K562 (cell line): ENCODE data around the gene IL20. TPM values are rescaled to one million over a fixed set of nuclear protein-coding genes. Genes with fewer than 3 reads are reported as not detected.

ENCODE experiments used
- CHD4 ChIP-seq: fragments of 200-600 bp; sonication (generic); IDR thresholded peaks from 3 replicates; pipeline ENCODE4 v1.6.1; 2012; ENCODE audit warnings: low read depth, mild to moderate bottlenecking, mixed read lengths, low read length, inconsistent platforms; ENCODE audit not compliant: insufficient read depth, insufficient replicate concordance, poor library complexity, severe bottlenecking
- CHD7 ChIP-seq: fragments of 200-600 bp; sonication (generic); IDR thresholded peaks from one replicate; pipeline ENCODE4 v1.6.1; 2012; ENCODE audit warnings: mild to moderate bottlenecking, low read depth, low read length, inconsistent platforms
- PPARD ChIP-seq: fragments of 250-450 bp; sonication (Bioruptor Pico); IDR thresholded peaks from 2 replicates; pipeline ENCODE4 v1.8.0; 2022; ENCODE audit warnings: inconsistent platforms, mild to moderate bottlenecking, moderate library complexity
- SOX6 ChIP-seq: fragments of 450-650 bp; IDR thresholded peaks from 2 replicates; pipeline ENCODE4 v1.6.1; 2014; ENCODE audit warnings: mild to moderate bottlenecking
- ZNF395 ChIP-seq: fragments of 200-800 bp; sonication (Bioruptor generic); IDR thresholded peaks from 2 replicates; pipeline ENCODE4 v1.6.1; 2017; ENCODE audit warnings: missing genetic modification characterization, missing compliant biosample characterization
- polyA plus RNA-seq, 8 experiments: library from polyadenylated mRNA; depleted of rRNA in 4 of 8; stranded (reverse) in 5 of 8; unstranded in 3 of 8; fragments of >200 nt; fragmentation: Nextera tagmentation in 2 of 8; fragmentation: Illumina TruSeq in 1 of 8; extraction: Ambion mirVana in 2 of 8; extraction: Trizol in 1 of 8; gene quantifications; 2 replicates each; pipeline versions ENCODE4 v1.2.1 to v1.2.3, GENCODE V29; 2011 to 2014; ENCODE audit warnings: inconsistent platforms in 1 of 8, missing spikeins in 1 of 8
- total RNA-seq, 7 experiments: library from RNA; depleted of rRNA in 6 of 7; stranded (reverse); fragments of >200 nt in 6 of 7; fragmentation: Illumina TruSeq in 2 of 7; extraction: Trizol in 2 of 7; gene quantifications; 2 replicates each; pipeline versions ENCODE4 v1.2.1 to v1.2.3, GENCODE V29; 2011 to 2021; ENCODE audit warnings: low replicate concordance in 1 of 7

The IL20 gene
- total and polyA plus RNA-seq, 9 of the 15 experiments (the other 6 are each of a cell fraction or from before 2014, with no cell fraction given) = not detected

- TF ChIP-seq ZNF395 (CRISPR knock-in tag) (no peak; the same call in 1 of the 2 replicates), CHD4 (no peak), CHD7 (no peak), PPARD (CRISPR knock-in tag) (no peak), SOX6 (peak; percentile 63)
These were observed 25.0 kb downstream of the IL20 start (continued) for GRCh38 chr1:206890125-206891060.
